Body of pancreas (tissue), 4 donors: ENCODE measurements around the gene MAPK14.

Experiments used
- CTCF ChIP-seq, 7 experiments: fragments of 450-650 bp in 4 of 7; fragments of 200-600 bp in 3 of 7; sonication (generic) in 3 of 7; IDR thresholded peaks; one replicate each; pipeline ENCODE4 v1.5.1; 2016 to 2019; ENCODE audit warnings: antibody characterized with exemption in 7 of 7
- POLR2A ChIP-seq, 3 donors: fragments of 450-650 bp; IDR thresholded peaks; one replicate each; pipeline ENCODE4 v1.6.1; 2016; ENCODE audit warnings: antibody characterized with exemption in 3 of 3, mild to moderate bottlenecking in 2 of 3

GRCh38 chr6:36145495-36145894 lies 117.9 kb downstream of the MAPK14 start:
- TF ChIP-seq POLR2A (IDR thresholded peaks at IDR 0.05) (no peak), CTCF (IDR thresholded peaks at IDR 0.05) (no peak)
